NCI-H1930 (cell line): ENCODE data around the gene ARID3C.
"Not testable (repeated sequence)": the region's sequence is repeated elsewhere in the genome, so short reads cannot be mapped to it uniquely, and the experiment has no call there.

Experiments
- DNase-seq, 2 experiments: peaks; one replicate each; lab custom pipeline; 2025; lab: John Stamatoyannopoulos, UW

Gene ARID3C

GRCh38 chr9:34652602-34653000 lies 23.7 kb upstream of the ARID3C start:
- no peak for DNase-seq

- DNase-seq, result no peak
Measured at GRCh38 chr9:34651876-34652601, 23.2 kb upstream of the ARID3C start, which contains the start of gene IL11RA. IL11RA (plus strand) TSS chr9:34652185; CDS start chr9:34655218, 3,033 bp downstream.

- no peak for DNase-seq
Measured at GRCh38 chr9:34651321-34651720, 22.5 kb upstream of the ARID3C start.

- no peak for DNase-seq
Measured at GRCh38 chr9:34650816-34651215, 21.9 kb upstream of the ARID3C start.

- no peak for DNase-seq
Measured at GRCh38 chr9:34648673-34649072, 19.8 kb upstream of the ARID3C start.

GRCh38 chr9:34647651-34648050 lies 18.8 kb upstream of the ARID3C start:
- DNase-seq, result no peak

GRCh38 chr9:34647084-34647403 lies 18.2 kb upstream of the ARID3C start:
- no peak for DNase-seq

GRCh38 chr9:34646211-34647083 lies 17.6 kb upstream of the ARID3C start, which contains the start of gene GALT:
GALT (plus strand) TSS chr9:34646675; CDS start chr9:34646705, 30 bp downstream.
- DNase-seq, result peak; percentile 92 to 93

- no peak for DNase-seq
Measured at GRCh38 chr9:34644766-34645314, 16.0 kb upstream of the ARID3C start.

- DNase-seq, result no peak
Measured at GRCh38 chr9:34642679-34643078, 13.8 kb upstream of the ARID3C start.

GRCh38 chr9:34639322-34639721 lies 10.5 kb upstream of the ARID3C start:
- DNase-seq, result not testable (repeated sequence)

- no peak for DNase-seq
Measured at GRCh38 chr9:34638138-34638445, 9.2 kb upstream of the ARID3C start.

- DNase-seq, result peak; percentile 92 to 97
Measured at GRCh38 chr9:34637356-34638137, 8.7 kb upstream of the ARID3C start, which contains the start of gene SIGMAR1. SIGMAR1 (minus strand) TSS chr9:34637787; CDS start chr9:34637697, 90 bp downstream.

GRCh38 chr9:34636791-34637355 lies 8.0 kb upstream of the ARID3C start:
- DNase-seq, result no peak

- DNase-seq, result no peak
Measured at GRCh38 chr9:34635556-34635955, 6.7 kb upstream of the ARID3C start.

- DNase-seq, result no peak
Measured at GRCh38 chr9:34634551-34635248, 5.8 kb upstream of the ARID3C start.

- peak in 1 of 2 experiments; percentile 45 for DNase-seq
Measured at GRCh38 chr9:34633851-34634550, 5.1 kb upstream of the ARID3C start.

- no peak for DNase-seq
Measured at GRCh38 chr9:34633166-34633565, 4.3 kb upstream of the ARID3C start.

GRCh38 chr9:34630402-34631154 lies 1.7 kb upstream of the ARID3C start:
- no peak for DNase-seq

GRCh38 chr9:34629491-34629808 lies 584 bp upstream of the ARID3C start:
- DNase-seq, result no peak
